SK-N-SH (cell line): ENCODE data around the gene TDRD9.

Experiments
- CHD2 ChIP-seq: fragments of 150-350 bp; IDR thresholded peaks from 2 replicates; pipeline ENCODE4 v1.6.1; 2018; ENCODE audit warnings: low read length; ENCODE audit not compliant: partially characterized antibody
- ELF1 ChIP-seq: IDR thresholded peaks from 2 replicates; pipeline ENCODE4 v1.4.0; 2012
- EP300 ChIP-seq, 2 experiments: IDR thresholded peaks; 2 replicates each; pipeline versions ENCODE4 v1.4.0 to v1.6.1; 2012; ENCODE audit warnings: borderline replicate concordance in 1 of 2, low read depth in 1 of 2, low read length in 1 of 2
- GABPA ChIP-seq: IDR thresholded peaks from 2 replicates; pipeline ENCODE4 v1.4.0; 2012; ENCODE audit warnings: low read depth, mild to moderate bottlenecking
- POLR2AphosphoS5 ChIP-seq: IDR thresholded peaks from 2 replicates; pipeline ENCODE4 v1.6.1; 2012; ENCODE audit warnings: low read depth, low read length
- RFX5 ChIP-seq: IDR thresholded peaks from 2 replicates; pipeline ENCODE4 v1.6.1; 2012; ENCODE audit warnings: mild to moderate bottlenecking, improper control_type of control experiment, low read length
- SIN3A ChIP-seq: IDR thresholded peaks from 2 replicates; pipeline ENCODE4 v1.6.1; 2012; ENCODE audit warnings: low read depth, mild to moderate bottlenecking, low read length, moderate library complexity, borderline replicate concordance
- TAF1 ChIP-seq: IDR thresholded peaks from 2 replicates; pipeline ENCODE4 v1.6.1; 2012; ENCODE audit warnings: low read depth, mild to moderate bottlenecking, low read length, moderate library complexity, borderline replicate concordance
- TF ChIP-seq, protein P1 (sequence below): fragments of 200-600 bp; sonication (generic); IDR thresholded peaks from 2 replicates; pipeline ENCODE4 v1.6.1; 2017; ENCODE audit warnings: antibody characterized with exemption, mild to moderate bottlenecking, moderate library complexity
- TF ChIP-seq, protein P2 (sequence below): IDR thresholded peaks from 2 replicates; pipeline ENCODE4 v1.6.1; 2012; ENCODE audit warnings: mild to moderate bottlenecking, low read depth, low read length, moderate library complexity

DNA sequence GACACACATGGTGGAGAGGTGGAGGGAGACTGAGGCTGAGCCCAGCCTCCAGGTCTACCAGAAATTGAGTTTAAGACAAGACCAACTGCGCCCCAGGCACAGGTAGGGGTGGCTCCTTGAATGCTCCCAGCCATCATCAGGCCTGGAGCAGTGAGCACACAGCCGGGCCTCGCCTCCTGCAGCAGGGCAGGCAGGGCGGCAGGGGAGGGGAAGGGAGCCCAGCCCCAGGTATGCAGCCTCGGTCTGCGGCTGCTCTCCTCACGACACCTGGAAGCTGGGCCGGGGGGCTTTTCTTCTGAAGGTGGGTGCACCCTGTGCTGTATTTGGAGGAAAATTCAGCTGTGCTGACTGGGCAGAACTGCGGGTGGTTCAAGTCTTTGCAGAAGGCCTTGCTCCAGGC is 29.5 kb upstream of the TDRD9 start:
- TF ChIP-seq RFX5 = no peak
- TF ChIP-seq EP300 (IDR thresholded peaks at IDR 0.05; ENCODE audit: borderline replicate concordance in 1 of 2, low read depth in 1 of 2, low read length in 1 of 2) = no peak
- TF ChIP-seq, protein P1, sequence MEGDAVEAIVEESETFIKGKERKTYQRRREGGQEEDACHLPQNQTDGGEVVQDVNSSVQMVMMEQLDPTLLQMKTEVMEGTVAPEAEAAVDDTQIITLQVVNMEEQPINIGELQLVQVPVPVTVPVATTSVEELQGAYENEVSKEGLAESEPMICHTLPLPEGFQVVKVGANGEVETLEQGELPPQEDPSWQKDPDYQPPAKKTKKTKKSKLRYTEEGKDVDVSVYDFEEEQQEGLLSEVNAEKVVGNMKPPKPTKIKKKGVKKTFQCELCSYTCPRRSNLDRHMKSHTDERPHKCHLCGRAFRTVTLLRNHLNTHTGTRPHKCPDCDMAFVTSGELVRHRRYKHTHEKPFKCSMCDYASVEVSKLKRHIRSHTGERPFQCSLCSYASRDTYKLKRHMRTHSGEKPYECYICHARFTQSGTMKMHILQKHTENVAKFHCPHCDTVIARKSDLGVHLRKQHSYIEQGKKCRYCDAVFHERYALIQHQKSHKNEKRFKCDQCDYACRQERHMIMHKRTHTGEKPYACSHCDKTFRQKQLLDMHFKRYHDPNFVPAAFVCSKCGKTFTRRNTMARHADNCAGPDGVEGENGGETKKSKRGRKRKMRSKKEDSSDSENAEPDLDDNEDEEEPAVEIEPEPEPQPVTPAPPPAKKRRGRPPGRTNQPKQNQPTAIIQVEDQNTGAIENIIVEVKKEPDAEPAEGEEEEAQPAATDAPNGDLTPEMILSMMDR = no peak
- no peak for TF ChIP-seq ELF1
- TF ChIP-seq, protein P2, sequence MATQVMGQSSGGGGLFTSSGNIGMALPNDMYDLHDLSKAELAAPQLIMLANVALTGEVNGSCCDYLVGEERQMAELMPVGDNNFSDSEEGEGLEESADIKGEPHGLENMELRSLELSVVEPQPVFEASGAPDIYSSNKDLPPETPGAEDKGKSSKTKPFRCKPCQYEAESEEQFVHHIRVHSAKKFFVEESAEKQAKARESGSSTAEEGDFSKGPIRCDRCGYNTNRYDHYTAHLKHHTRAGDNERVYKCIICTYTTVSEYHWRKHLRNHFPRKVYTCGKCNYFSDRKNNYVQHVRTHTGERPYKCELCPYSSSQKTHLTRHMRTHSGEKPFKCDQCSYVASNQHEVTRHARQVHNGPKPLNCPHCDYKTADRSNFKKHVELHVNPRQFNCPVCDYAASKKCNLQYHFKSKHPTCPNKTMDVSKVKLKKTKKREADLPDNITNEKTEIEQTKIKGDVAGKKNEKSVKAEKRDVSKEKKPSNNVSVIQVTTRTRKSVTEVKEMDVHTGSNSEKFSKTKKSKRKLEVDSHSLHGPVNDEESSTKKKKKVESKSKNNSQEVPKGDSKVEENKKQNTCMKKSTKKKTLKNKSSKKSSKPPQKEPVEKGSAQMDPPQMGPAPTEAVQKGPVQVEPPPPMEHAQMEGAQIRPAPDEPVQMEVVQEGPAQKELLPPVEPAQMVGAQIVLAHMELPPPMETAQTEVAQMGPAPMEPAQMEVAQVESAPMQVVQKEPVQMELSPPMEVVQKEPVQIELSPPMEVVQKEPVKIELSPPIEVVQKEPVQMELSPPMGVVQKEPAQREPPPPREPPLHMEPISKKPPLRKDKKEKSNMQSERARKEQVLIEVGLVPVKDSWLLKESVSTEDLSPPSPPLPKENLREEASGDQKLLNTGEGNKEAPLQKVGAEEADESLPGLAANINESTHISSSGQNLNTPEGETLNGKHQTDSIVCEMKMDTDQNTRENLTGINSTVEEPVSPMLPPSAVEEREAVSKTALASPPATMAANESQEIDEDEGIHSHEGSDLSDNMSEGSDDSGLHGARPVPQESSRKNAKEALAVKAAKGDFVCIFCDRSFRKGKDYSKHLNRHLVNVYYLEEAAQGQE = no peak
- TF ChIP-seq TAF1 = no peak
- no peak for TF ChIP-seq POLR2AphosphoS5
- TF ChIP-seq SIN3A = no peak
- no peak for TF ChIP-seq GABPA
- no peak for TF ChIP-seq CHD2
